Mucosa of gallbladder (tissue), 1 donor: ENCODE measurements around the gene SPIB. TPM values are rescaled to one million over a fixed set of nuclear protein-coding genes. Genes with fewer than 3 reads are reported as not detected.
"Not testable (repeated sequence)": the region's sequence is repeated elsewhere in the genome, so short reads cannot be mapped to it uniquely, and the experiment has no call there.

ENCODE experiments used
- DNase-seq: peaks from one replicate; pipeline ENCODE4 v3.0.0-alpha.2; 2020; ENCODE audit warnings: low spot score
- total RNA-seq: library from RNA; stranded (reverse); gene quantifications from one replicate; pipeline ENCODE4 v1.2.1, GENCODE V29; 2021
- donor health status: DM: no; HTN: no; CAD: no.

The SPIB gene
- total RNA-seq, result 1.8 TPM

DNA sequence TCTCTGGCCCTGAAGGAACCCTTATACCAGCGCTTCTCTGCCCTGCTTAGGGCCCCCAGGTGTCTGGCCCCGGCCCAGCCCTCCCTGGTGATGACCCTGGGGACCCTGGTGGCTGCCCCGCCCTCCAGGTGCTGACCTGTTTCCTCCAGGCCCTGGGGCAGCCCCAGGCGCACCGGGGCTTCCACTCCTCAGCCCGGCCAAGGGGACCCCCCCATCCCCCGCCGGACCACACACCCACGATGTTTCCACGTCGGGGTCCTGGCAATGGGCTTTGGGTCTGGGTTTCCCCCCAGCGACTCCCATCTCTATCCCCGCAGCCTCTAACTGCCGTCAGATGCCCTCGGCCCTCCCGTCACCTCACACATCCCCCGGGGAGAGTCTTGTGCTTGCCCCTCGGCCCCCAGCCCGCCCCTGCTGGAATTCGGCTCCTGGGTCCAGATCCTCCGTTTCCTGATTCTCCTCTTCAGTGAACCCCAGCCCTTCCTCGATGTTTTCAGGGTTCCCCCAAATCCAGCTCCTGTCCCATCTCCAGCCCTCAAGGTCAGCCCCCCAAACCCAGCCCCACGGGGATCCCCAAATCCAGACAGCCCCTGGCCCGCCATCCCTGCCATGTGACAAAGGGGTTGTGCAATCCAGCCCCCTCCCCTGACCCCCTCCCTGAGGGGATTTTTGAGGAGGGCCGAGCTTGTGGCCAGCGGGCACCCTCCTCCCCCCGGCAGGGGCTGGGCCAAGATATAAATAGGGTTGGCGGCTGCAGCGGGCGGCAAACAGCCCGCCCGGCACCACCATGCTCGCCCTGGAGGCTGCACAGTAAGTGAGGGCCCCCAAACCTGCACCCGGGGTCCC is at the start of gene SPIB:
Gene SPIB (plus strand): TSS at position 763 of the 846 bp plus-strand sequence. CDS start 25 bp downstream, at position 788.
- DNase-seq, result no peak

GRCh38 chr19:50371914-50372475 is 46.7 kb upstream of the SPIB start:
- no peak for DNase-seq

DNA sequence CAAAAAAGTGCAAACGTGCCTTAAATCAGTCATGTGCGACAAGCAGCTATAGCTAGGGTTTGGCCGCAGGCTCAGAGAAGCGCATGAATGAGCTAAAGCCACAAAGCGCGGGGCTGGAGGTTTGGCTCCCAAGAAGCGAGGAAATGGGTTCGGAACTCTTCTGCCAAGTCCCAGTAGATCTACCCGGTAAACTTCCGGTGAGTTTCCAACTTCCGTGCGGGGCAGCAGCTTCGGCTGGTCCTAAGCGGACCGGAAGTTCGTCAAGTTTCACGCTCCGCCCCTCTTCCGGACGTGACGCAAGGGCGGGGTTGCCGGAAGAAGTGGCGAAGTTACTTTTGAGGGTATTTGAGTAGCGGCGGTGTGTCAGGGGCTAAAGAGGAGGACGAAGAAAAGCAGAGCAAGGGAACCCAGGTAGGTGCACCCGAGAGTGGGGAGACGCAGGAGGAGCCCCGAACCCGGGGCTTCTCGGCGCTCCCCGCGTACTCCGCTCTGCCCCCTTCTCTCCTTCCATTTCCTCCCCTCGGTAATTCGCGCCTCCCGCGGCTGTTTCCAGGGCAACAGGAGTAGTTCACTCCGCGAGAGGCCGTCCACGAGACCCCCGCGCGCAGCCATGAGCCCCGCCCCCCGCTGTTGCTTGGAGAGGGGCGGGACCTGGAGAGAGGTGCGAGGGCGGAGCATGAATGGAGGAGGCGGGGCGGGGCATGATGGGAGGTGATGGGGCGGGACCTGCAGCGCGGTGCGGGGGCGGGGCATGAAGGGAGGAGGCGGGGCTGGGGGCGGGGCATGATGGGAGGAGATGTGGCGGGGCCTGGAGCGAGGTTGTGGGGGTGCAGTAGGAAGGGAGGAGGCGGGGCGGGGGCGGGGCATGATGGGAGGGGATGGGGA is 42.3 kb upstream of the SPIB start, which contains the start of gene NR1H2:
Gene NR1H2 (plus strand): TSS at position 292 of the 885 bp plus-strand sequence. CDS start 1,149 bp downstream, outside the sequence.
- DNase-seq, result peak; percentile 97

GRCh38 chr19:50377051-50377461 is 41.7 kb upstream of the SPIB start:
- no peak for DNase-seq

DNA sequence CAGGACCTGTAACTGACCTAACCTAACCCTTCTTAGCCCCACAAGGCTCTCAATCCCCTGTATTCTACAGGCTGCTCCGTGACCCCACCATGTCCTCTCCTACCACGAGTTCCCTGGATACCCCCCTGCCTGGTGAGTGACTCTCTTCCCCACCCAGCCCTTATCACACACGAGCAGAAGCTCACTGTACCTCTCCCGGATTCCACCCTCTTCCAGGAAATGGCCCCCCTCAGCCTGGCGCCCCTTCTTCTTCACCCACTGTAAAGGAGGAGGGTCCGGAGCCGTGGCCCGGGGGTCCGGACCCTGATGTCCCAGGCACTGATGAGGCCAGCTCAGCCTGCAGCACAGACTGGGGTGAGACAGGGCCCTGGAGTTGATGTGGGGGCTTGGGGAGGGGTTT is 41.2 kb upstream of the SPIB start:
- DNase-seq, result no peak

GRCh38 chr19:50378169-50378862 is 40.4 kb upstream of the SPIB start:
- no peak for DNase-seq

- no peak for DNase-seq
Measured at GRCh38 chr19:50378863-50379236, 39.9 kb upstream of the SPIB start.

DNA sequence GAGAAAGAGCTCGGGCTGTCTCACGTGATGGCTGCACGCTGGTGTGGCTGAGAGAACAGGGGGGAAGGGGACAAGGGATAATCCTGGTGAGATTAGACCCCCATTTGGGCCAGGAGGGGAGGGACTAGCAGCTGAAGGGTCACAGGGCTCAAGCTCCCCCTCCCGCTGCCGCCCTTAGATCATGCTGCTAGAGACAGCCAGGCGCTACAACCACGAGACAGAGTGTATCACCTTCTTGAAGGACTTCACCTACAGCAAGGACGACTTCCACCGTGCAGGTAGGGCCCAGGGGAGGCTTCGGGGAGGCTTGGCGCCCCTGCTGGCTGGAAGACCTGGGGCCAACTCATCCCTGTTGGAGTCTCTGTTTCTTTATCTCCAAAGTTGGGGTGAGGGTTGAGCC is 39.1 kb upstream of the SPIB start:
- DNase-seq, result no peak

- no peak for DNase-seq
Measured at GRCh38 chr19:50380137-50380536, 38.6 kb upstream of the SPIB start.

GRCh38 chr19:50380751-50381151 is 38.0 kb upstream of the SPIB start:
- no peak for DNase-seq

DNA sequence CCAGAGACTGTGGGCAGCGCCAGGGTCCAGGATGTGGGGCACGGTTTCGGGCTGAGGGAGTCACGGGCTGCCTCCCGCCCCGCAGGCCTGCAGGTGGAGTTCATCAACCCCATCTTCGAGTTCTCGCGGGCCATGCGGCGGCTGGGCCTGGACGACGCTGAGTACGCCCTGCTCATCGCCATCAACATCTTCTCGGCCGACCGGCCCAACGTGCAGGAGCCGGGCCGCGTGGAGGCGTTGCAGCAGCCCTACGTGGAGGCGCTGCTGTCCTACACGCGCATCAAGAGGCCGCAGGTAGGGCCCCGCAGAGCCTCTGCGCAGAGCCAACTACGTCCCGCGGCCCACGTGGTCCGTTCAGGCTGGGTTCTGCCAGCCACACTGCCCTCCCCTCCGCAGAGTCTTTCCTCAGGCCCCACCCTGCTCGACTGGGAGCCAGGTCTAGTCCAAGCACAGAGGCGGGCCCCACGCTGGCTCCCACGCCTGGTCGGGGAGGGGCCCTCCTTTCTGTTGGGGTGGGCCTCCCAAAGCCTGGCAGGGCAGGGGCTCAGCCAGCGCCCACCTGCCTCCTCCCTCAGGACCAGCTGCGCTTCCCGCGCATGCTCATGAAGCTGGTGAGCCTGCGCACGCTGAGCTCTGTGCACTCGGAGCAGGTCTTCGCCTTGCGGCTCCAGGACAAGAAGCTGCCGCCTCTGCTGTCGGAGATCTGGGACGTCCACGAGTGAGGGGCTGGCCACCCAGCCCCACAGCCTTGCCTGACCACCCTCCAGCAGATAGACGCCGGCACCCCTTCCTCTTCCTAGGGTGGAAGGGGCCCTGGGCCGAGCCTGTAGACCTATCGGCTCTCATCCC is 36.6 kb upstream of the SPIB start:
- DNase-seq, result no peak

- no peak for DNase-seq
Measured at GRCh38 chr19:50383001-50383851, 35.5 kb upstream of the SPIB start.

DNA sequence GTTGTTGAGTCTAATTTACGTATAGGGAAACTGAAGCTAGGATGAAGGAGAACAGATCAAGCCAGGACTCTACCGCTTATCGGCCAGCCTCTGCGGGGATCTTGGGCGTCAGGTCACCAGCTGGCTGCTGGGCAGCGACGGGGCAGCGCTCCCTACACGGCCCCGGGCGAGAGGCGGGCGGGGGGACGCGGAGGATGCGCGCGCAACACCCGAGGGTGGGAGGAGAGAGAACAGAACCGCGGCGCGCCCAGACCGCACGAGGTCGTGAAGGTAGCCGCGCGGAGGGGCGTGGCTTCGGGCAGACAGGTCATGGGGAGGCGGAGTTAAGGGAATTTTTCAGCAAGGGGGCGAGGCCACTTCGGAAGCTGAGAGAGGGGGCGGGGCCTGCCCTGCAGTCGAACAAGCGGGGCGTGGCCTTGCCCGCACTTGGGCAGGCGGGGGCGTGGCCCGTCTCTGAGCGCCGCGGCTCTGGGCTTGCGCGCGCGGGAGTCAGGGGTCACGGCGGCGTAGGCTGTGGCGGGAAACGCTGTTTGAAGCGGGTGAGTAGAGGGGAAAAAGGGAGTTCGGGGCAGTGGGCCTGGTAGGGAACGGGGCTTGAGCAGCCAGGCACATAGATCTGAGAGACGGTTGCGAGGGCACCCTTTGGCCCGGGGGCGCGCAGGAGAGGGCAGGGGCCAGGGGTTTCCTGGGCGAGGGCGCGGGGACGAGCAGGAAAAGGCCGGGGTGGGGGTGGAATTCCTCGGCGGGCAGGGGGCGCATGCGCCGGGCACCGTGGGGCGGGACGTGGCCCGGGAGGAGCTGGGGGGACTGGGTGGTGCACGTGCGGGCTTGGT is 34.7 kb upstream of the SPIB start, which contains the start of gene POLD1:
Gene POLD1 (plus strand): TSS at position 496 of the 833 bp plus-strand sequence. CDS start 14,505 bp downstream, outside the sequence.
- DNase-seq, result peak; percentile 98

DNA sequence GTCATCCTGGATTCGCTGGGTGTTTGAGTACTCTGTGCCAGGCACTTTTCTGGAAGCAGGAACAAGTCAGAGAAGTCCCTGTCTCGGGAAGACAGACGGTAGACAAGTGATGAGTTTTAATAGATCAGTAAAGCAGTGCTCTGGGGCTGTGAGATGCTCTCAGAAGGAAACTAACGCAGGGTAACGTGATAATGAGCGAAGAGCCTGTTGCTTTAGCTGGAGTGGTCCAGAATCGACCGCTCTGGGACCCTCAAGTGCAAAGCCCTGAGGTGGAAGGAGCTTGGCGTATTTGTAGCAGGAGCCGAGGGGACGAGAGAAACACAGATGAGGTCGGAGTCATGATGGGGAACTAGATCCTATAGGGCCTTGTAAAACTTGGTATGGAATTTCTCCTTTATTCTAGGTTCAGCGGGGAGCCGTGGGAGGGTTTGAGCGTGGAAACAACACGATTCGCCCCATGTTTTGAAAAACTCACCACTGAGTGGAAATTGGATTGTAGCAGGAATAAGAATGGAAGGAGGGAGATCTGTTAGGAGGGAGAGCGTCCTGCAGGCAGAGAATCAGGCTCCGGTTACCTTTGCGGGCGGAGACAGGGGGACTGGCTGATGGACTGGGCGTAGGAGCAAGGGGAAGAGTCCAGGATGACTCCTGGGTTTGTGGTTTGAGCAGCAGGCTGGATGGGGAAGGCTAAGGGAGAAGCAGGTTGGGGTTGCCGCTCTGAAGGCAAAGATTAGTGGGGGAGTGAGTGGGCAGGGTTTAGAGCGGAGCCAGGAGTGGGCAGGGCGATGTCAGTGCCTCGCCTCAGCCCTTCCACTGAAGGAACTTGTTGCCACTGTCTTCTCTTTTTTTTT is 33.8 kb upstream of the SPIB start:
- DNase-seq, result no peak

- DNase-seq, result no peak
Measured at GRCh38 chr19:50387176-50387867, 31.4 kb upstream of the SPIB start.

DNA sequence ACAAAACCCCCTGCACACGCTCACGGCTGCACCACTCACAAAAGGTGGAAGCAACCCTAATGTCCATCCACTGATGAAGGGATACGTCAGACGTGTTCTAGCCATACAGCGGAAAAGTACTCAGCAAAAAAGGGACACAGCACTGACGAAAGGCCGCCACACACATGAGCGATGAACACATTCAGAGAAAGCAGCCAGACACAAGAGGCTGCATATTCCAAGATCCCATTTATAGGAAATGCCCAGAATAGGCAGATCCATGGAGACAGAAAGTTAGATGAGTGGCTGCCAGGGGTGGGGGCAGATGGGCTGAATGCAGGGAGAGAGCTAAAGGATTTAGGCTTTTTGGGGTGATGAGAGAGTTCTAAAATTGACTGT is 30.9 kb upstream of the SPIB start:
- no peak for DNase-seq

- DNase-seq, result not testable (repeated sequence)
Measured at GRCh38 chr19:50390295-50390694, 28.4 kb upstream of the SPIB start.
